NCI-H69 (cell line): ENCODE data around the gene TMEM42.
"Not testable (repeated sequence)": the region's sequence is repeated elsewhere in the genome, so short reads cannot be mapped to it uniquely, and the experiment has no call there.

Experiments used
- DNase-seq: peaks from one replicate; lab custom pipeline; 2025; lab: John Stamatoyannopoulos, UW

Gene TMEM42

DNA sequence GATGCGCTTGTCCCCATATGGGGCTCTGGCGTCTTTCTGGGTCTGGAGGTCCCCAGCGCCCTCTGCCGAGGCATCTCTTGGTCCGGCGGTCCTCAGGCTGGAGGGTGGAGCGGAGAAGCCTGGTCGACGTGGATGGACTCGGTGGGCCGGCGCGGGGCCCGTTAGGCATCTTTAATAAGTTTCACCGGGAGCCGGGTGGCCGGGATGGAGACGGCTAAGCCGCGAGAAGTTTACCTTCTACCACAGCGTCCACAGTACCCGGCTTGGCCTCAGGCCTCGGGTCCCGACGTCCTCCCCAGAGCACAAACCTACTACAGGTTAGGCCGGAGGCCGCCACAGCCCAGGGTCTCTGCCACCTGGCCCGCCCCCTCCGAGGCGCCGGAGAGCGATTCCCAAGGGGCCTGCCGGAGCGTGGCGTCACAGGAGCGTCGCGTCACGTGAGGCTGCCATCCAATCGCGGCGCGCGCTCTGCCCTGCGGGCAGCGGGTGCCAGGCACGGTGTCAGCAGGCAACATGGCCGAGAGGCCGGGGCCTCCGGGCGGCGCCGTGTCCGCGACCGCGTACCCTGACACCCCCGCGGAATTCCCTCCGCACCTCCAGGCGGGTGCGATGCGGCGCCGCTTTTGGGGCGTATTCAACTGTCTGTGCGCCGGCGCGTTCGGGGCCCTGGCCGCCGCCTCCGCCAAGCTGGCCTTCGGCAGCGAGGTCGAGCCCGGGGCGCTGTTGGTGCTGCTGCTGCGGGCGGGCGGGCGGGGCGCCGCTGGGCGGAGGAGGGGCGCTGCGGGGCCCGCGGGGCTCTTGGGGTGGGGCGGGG is at the start of gene TMEM42:
Gene TMEM42, plus strand, starts transcription at position 501 of the 814 bp plus-strand sequence. Its CDS starts 13 bp downstream, at position 514.
- peak; percentile 35 for DNase-seq

DNA sequence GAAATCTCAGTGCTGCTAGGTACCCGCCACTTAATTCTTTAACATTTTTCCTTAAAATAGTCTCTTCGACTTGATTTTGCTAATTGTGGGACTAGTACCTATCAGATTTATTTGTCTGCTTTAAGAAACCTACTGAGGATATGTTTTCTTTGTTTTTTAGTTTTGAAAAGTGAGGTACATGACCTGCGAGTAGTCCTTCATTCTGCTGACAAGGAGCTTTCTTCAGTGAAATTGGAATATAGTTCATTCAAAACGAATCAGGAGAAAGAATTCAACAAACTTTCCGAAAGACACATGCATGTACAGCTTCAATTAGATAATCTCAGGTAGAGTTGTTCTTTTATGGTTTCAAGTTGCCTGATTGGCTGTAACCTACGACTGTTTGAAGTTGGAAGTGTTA is 47.0 kb upstream of the TMEM42 start:
- no peak for DNase-seq

DNA sequence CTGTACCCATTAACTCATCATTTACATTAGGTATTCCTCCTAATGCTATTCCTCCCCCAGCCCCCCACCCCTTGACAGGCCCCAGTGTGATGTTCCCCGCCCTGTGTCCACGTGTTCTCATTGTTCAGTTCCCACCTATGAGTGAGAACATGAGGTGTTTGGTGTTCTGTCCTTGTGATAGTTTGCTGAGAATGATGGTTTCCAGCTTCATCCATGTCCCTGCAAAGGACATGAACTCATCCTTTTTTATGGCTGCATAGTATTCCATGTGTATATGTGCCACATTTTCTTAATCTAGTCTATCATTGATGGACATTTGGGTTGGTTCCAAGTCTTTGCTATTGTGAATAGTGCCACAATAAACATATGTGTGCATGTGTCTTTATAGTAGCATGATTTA is 45.4 kb upstream of the TMEM42 start:
- DNase-seq = not testable (repeated sequence)

DNA sequence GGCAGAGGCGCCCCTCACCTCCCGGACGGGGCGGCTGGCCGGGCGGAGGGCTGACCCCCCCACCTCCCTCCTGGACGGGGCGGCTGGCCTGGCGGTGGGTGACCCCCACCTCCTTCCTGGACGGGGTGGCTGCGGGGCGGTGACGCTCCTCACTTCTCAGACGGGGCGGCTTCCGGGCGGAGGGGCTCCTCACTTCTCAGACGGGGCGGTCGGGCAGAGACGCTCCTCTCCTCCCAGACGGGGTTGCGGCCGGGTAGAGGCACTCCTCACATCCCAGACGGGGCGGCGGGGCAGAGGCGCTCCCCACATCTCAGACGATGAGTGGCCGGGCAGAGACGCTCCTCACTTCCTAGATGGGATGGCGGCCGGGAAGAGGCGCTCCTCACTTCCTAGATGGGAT is 40.5 kb upstream of the TMEM42 start:
- not testable (repeated sequence) for DNase-seq

DNA sequence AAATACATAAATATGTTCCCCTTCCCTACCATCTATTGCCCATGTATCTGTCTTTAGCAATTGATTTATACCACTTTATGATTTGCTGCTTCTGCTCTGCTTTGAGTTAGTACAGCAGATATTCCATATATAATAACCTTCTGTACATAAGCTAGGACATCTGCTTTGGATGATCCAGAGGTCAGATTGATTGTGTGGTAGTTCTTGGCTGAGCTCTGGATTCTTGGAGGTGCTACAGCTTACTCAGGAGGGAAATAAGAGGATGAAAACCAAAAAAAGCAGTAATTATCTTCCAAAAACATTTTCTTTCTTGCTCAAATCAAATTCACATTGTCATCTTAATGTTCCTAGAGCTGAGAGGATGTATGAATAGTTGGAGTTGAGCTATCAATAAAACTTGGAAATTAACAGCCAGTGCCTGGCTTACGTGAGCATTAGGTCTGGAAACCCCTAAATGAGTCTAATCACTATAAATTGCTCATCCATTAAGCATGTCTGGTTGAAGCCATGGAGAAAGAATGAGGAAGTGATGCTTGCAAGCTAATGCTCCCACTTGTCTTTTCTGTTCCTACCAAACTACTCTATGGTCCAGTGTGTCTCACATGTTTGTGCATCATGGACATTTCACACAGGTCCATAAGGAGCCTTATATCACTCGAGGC is 36.3 kb upstream of the TMEM42 start:
- no peak for DNase-seq

DNA sequence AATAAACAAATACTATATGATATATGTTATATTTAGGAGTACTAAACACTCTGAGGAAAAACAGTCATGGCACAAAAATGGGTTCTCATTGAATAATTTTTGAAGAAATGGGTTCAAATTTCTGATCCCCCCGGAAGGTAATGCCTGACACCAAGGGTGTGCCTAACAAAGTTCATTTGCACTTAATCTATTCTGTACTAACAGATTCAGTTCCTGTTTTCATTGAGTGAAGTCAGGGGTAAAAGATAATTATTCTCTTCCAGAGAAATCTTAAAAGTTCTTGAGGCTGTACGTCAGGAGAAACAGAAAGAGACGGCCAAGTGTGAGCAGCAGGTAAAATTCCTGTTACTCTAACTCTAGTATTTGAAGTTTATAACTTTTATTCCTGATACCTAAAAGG is 34.5 kb upstream of the TMEM42 start:
- no peak for DNase-seq

DNA sequence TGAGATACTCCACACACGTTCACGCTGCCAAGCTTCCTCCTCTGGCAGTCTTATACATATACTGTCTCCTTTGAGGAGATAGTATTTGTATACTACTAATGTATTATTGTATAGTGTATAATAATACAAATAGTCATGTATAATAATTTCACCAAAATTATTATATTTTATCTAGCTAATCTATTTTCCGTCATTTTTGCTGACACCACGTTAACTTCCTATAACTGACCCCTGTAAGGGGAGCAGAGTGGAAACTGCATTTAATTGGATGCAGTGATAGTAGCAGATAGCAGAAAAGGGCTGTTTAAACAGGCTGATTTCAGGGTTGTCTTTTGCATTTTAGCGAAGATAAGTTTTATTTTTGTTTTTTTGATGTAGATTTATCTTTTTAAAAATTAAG is 30.5 kb upstream of the TMEM42 start:
- DNase-seq = no peak

DNA sequence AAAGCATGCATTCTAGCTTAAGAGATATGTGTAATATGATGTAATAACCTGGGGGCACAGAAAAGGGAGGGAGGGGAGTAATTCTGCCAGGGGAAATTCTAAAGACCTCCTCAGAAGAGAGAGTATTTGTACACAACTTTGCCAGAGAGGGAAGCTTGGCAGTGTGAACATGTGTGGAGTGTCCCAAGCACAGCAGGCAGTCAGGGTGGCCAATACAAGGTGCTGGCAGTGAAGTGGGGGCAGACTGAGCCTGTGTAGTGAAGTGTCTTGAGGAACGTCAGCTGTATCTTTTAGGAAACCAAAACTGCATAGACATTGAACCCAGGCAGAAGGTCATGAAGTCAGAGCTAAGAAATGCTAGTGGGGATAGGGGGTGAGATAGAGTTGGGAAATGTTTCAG is 29.7 kb upstream of the TMEM42 start:
- DNase-seq = no peak

DNA sequence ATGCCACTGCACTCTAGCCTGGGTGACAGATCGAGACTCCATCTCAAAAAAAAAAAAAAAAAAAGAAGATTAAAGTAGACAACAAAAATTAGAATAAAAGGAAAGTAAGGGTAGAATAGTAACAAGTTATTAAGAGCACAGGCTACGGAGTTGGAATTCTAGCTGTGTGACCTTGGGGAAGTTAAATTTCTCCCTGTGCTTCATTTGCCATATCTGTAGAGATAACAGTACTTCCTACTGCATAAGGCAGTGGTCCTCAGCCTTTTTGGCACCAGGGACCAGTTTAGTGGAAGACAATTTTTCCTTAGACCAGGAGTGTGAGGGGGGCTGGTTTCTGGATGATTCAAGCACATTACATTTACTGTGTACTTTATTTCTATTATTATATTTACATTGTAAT is 28.7 kb upstream of the TMEM42 start:
- DNase-seq = no peak

DNA sequence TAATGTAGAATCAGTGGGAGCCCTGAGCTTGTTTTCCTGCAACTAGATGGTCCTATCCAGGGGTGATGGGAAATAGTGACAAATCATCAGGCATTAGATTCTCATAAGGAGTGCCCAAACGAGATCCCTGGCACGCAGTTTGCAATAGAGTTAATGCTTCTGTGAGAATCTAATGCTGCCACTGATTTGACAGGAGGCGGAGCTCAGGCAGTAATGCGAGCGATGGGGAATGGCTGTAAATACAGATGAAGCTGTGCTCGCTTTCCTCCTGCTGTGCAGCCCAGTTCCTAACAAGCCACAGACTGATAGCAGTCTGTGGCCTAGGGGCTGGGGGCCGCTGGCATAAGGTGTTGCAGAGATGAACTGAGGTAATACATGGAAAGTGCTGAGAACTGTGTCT is 28.3 kb upstream of the TMEM42 start:
- no peak for DNase-seq

DNA sequence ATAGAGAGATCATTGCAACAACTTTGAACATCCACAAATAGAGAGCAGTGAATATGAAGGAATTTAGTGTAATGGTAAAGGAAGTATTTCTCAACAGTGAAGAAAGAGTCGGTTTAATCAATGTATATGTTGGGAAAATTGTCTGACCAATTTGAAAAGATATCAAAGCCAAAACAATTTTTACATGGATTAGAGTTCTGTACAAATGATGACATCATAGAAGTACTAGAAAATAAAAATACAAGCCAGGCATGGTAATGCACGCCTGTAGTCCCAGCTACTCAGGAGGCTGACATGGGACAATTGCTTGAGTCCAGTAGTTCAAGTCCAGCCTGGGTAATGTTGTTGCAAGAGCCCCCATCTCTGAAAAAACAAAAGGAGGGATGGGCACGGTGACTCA is 26.0 kb upstream of the TMEM42 start:
- no peak for DNase-seq

DNA sequence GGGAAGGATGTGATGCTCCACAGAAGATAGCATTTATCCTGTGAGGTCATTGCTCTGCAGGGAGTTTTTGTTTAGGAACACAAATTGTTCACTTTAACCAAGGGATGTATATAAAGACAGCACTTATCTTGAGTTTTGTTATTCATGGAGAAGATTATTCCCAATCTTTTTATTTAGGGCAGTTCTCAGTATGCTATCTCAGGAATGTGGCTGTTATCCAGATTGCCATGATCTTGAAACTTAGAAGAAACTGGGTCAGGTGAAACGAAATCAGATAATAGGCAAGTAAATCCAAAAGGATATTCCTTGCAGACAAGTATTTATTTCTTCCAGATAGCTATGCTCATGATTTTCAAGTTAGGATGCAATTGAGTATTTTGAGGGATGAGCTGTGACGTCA is 19.3 kb upstream of the TMEM42 start:
- no peak for DNase-seq

DNA sequence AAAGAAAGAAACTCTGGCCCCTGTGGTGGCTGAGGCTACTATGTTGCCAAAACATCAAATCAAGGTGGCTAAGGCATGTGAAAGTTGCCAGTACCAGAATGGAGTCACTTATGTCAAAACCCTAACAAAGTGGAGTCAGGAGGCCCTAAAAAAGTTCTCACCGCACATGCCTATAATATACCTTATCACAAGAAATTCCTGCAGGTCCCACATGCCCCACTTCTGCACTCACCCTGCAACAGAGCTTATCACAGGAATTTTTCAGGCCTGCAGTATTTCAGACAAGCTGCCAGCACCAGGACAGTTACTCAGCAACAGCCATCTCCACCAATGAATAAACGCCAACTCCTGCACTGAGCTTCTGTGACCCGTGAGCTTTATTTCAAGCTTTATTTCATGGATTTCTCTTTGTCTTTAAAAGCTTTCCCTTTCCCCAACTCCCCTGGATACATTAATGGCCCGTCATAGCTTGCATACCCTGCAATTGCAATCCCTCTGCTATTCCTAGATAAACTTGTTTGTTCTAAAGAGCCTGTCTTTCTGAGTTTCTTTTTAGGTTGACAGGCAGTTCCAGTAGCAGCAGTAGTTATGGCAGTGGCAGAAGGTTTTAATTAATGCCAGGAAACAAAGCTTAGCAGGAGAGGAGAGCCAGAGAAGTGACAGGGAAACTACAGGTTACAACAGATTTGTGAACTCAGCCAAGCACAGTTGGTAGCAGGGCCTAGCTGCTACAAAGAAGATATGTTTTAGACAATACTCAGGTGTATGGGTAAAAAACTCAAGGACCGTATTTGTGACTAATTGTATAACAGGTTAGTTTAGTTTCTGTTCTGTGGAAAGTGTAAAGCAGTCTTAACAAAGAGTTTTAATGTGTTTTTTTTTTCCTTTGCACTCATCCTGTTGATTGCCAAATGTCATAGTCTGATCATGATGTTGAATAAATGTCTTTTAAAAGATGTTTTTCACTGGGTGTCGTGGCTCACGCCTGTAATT is 15.9 kb upstream of the TMEM42 start:
- no peak for DNase-seq

DNA sequence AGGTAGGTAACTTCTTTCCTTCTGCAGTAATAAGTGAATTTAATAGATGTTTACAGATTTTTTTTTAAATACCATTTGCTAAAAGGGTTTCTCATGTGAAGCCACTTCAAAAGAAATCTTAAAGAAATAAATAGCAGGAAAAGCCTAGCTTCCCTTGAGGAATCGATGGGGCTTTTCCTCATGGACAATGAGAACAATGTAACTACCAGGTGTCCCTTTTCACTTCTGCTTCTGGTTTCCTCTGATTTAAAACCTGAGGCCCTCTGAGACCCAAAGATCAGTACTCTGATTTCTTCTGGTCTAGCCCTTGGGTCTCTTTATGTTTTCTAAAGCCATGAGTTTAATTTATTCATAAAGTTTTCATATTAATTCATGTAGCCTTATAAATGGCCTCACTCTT is 13.1 kb upstream of the TMEM42 start:
- no peak for DNase-seq

DNA sequence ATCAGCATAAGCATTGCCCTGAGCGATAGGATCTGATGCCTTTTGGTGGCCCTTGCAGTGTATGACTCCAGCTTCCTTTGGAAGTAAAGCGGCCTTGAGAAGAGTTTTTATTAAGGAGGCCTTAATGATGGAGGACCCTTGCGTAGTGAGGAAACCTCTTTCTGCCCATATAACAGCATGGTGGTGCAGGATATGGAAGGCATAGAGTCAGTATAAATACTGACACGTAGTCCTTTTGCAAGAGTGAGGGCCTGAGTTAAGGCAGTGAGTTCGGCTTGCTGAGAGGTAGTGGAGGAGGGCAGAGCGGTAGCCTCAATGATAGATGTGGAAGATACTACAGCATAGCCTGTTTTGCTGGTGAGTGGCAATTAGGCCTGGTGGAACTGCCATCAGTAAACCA is 5.0 kb upstream of the TMEM42 start:
- DNase-seq = not testable (repeated sequence)

DNA sequence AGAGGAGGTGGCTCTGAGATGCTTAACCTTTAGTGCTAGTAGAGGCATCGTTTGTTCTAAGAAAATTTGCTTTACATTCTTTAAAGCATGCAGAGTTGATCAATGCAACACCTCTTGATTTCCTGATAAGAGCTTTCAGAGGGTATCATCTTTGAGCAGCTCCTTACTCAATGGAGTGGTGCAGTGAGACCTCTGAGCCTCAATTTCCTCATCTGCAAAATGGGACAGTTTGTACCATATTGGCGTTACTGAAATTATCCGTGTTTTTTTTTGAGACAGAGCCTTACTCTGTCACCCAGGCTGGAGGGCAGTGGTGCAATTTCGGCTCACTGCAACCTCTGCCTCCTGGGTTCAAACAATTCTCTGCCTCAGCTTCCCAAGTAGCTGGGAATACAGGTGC is 1.6 kb upstream of the TMEM42 start:
- DNase-seq = no peak

DNA sequence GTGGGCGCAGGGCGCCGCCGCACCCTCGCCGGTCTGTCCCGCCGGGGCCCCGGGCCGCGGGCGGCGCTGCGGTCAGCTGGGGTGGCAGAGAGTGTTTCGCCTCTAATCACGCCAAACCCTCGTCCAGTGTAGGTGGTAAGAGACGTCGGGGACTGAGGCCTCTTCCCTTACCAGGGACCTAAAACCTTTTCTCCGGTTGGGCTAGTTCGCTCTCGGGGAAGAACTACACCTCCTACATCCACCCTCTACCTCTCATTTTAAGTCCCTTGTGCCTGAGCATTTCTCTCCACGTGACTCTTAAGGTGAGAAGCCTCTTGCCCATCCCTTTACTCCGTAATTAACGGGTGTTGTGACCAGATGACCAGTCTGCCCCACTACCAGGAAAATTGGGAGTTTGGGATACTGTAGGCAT is 520 bp downstream of the TMEM42 start:
- DNase-seq = peak; percentile 26

DNA sequence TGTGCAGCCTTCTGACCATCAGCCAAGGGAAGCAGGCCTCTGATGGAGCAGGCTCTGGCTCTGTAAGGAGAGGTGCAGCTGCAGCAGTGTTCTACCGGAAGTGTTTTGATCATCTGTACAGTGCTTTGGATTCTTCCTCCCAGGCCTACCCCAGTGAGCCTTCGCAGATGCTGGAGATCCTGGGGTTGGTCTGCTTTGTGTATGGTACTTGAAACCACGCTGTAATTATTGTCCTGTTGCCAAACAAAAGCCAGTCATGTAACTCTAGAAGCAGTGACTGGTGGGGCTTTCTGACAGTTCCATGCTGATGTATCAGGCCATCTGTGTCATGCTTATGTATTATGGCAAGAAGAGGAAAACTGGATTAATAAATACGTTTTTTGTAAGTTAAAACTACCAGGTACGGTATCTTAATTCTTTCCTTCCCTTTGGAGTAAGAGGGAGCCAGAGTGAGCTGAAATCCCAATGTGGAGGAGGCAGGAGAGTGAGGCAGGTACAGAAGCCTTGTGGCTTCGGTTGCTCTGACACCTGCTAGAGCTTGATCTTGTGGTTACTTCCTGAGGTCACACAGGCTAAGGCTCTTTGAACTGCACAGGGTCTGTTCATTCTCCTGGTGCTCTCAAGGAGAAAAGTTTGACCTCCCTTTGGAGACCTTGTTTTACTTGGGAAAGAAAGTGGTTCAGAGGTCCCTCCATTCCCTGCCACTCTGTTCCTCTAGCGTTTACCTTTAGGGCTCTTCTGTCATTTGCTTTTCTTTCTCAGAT is 3.7 kb downstream of the TMEM42 start:
- DNase-seq = peak; percentile 77

DNA sequence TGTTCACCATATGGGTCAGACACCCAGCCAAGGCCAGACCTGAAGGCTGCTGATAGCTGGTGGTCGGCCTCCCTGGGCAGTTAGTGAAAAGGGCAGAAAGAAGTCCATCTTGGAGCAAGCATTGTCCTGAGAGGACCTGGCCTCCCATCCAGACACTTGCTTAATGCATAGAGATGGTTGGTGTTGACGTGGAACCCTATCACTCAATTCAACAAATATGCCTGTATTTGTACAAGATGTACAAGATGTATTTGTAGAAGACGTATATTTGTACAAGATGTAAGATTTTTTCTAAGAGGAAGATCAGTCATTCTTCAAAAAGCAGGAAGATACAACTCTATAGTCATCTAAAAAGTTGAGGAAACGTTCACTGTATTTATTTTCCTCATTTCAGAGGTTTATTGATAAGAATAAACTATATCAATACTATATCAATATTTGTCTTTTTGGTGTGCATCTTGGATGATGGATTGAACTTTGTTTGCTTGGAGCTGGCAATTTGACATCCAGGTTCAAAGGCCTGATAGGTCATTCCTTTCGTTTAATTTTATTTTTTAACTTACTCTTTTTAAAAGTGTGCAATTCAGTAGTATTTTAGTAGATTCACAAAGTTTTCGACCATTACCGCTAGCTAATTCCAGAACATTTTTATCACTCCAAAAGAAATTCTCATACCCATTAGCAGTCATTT is 5.9 kb downstream of the TMEM42 start:
- no peak for DNase-seq

DNA sequence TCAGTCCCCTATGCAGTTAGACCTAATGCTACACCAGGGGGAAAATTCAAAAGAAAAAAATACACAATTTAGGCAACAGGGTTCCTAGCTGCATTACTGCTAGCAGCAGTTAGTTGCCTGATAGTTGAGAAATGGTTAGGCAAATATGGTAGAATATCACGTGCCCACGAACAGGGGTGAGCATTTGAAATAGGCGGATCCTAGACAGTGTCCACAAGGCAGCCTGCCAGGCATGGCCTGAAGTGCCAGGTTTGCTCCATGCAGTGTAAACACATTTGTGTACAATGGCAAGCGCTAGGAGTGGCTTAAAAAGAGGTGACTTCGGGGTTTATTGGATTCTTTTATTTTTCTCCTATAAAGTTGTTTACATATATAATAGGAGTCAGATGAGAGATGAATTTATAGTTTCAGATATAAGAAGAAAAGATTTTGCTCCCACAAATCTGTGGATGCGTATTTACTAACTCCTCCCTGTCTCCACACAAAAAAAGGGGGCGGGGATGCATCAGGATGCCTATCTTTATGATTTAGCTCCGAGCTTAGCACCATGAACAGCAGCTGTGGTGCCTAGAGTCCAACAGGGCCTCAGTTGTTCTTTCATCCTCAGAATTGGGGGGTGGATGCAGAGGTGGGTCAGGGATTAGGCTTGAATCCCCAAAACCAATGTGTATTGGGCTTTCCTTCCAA is 8.8 kb downstream of the TMEM42 start:
- peak; percentile 86 for DNase-seq
